GM18498 (cell line): Measurements from ENCODE around the gene ACOX3.
"Not testable (repeated sequence)": the region's sequence is repeated elsewhere in the genome, so short reads cannot be mapped to it uniquely, and the experiment has no call there.

Source experiments
- ATAC-seq: cut with Tn5 transposase; IDR thresholded peaks from one replicate; pipeline ENCODE4 v1.9.1; 2021; ENCODE audit warnings: mild to moderate bottlenecking, moderate library complexity; ENCODE audit not compliant: unreplicated experiment

ACOX3 gene

GRCh38 chr4:8390577-8390976 lies 49.9 kb downstream of the ACOX3 start:
- ATAC-seq = no peak

GRCh38 chr4:8388528-8388870 lies 52.0 kb downstream of the ACOX3 start:
- no peak for ATAC-seq

- ATAC-seq = no peak
Measured at GRCh38 chr4:8387615-8388527, 52.7 kb downstream of the ACOX3 start.

GRCh38 chr4:8387194-8387593 lies 53.3 kb downstream of the ACOX3 start:
- ATAC-seq = no peak

GRCh38 chr4:8386731-8387130 lies 53.8 kb downstream of the ACOX3 start:
- ATAC-seq = no peak

- not testable (repeated sequence) for ATAC-seq
Measured at GRCh38 chr4:8386131-8386530, 54.4 kb downstream of the ACOX3 start.

- no peak for ATAC-seq
Measured at GRCh38 chr4:8385611-8386010, 54.9 kb downstream of the ACOX3 start.

- no peak for ATAC-seq
Measured at GRCh38 chr4:8385106-8385505, 55.4 kb downstream of the ACOX3 start.

- no peak for ATAC-seq
Measured at GRCh38 chr4:8384397-8385060, 56.0 kb downstream of the ACOX3 start.

- no peak for ATAC-seq
Measured at GRCh38 chr4:8383451-8384160, 56.9 kb downstream of the ACOX3 start.

GRCh38 chr4:8383016-8383415 lies 57.5 kb downstream of the ACOX3 start:
- no peak for ATAC-seq

GRCh38 chr4:8381814-8382581 lies 58.5 kb downstream of the ACOX3 start:
- ATAC-seq = no peak

- no peak for ATAC-seq
Measured at GRCh38 chr4:8380511-8381415, 59.8 kb downstream of the ACOX3 start.

- ATAC-seq = no peak
Measured at GRCh38 chr4:8379771-8380170, 60.8 kb downstream of the ACOX3 start.

- ATAC-seq = no peak
Measured at GRCh38 chr4:8379281-8379680, 61.2 kb downstream of the ACOX3 start.

- ATAC-seq = no peak
Measured at GRCh38 chr4:8378776-8379175, 61.7 kb downstream of the ACOX3 start.

- no peak for ATAC-seq
Measured at GRCh38 chr4:8378101-8378724, 62.3 kb downstream of the ACOX3 start.

- ATAC-seq = no peak
Measured at GRCh38 chr4:8377103-8378075, 63.1 kb downstream of the ACOX3 start.
